Prostate gland (tissue), 2 donors: ENCODE data around the gene STXBP6.

ENCODE experiments used
- CTCF ChIP-seq, 4 experiments: fragments of 200-600 bp in 2 of 4; fragments of 450-650 bp in 2 of 4; sonication (generic) in 2 of 4; IDR thresholded peaks; 1 replicate in 3 of 4; 2 replicates in 1 of 4; pipeline ENCODE4 v1.5.1; 2016 to 2019; ENCODE audit warnings: antibody characterized with exemption in 4 of 4, mild to moderate bottlenecking in 2 of 4, moderate library complexity in 2 of 4
- POLR2AphosphoS5 ChIP-seq: sonication (generic); formaldehyde crosslinking; IDR thresholded peaks from one replicate; pipeline ENCODE4 v1.6.1; 2017; ENCODE audit warnings: antibody characterized with exemption

- no peak for TF ChIP-seq CTCF (IDR thresholded peaks at IDR 0.05)
- TF ChIP-seq POLR2AphosphoS5, result no peak
Observed at GRCh38 chr14:24814944-24815343, 235.0 kb downstream of the STXBP6 start.
